HG03025 (cell line): ENCODE data around the gene RBL1.
"Not testable (repeated sequence)": the region's sequence is repeated elsewhere in the genome, so short reads cannot be mapped to it uniquely, and the experiment has no call there.

ENCODE experiments used
- ATAC-seq: cut with Tn5 transposase; IDR thresholded peaks from one replicate; pipeline ENCODE4 v1.9.1; 2021; ENCODE audit warnings: mild to moderate bottlenecking, moderate library complexity; ENCODE audit not compliant: unreplicated experiment, low FRiP score

RBL1 gene

GRCh38 chr20:37095599-37096414 lies at the start of gene RBL1:
TSS of gene RBL1 (minus strand) at chr20:37095997. CDS start at chr20:37095928, 69 bp downstream.
- ATAC-seq, result peak; percentile 67

DNA sequence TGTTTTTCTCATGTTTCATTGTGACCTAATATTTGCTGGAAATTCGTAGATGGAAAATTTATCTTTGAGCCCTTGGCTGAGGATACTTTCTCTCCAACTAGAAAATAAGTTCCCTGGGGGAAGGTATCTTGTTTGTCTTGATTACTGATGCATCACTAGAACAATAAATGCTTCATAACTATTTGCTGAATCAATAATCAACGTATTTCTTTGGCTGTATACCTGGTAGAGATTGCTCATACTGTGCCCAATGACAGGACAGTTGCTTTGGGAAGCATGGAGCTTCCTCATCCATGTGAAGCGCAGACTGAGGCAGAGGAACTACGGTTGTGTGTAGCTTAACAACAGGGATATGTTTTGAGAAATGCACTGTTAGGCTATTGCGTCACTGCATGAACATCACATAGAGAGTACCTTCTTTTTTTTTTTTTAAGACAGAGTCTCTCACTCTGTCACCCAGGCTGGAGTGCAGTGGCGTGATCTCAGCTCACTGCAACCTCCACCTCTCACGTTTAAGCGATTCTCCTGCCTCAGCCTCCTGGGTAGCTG lies 49.1 kb upstream of the RBL1 start:
- ATAC-seq, result no peak

DNA sequence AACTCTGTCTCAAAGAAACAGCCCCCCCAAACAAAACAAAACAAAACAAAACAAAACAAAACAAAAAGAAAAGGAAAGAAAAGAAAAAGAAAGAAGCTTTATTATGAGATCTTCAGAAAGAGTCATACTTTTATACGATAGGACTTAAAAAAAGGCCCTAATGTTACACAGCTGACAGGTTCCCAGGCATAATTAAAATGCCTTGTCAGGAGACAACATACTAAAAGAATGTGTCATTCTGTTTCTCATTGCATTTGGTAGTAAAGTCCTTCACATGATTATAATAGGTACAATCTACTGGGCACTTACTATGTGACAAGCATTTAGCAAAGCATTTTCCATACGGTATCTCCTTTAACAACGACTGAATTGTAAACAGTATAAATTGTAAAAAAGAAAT lies 46.9 kb upstream of the RBL1 start:
- ATAC-seq, result no peak

DNA sequence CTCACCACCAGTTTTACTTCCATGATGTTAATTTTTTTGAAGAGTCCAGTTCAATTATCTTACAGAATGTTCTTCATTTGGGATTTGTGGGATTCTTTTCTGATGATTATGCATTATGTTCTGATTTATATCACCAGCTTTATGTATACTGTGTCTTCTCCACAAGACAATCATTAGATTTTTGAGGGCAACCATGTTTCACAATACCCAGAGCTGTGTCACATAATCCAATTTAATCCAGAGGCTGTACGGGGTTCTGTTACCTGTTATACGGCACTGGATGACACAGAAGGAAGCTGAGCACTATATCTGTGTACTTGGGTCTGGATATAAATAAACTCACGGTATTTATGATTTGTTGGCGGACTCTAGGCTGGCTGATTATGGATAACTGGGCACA lies 41.8 kb upstream of the RBL1 start:
- no peak for ATAC-seq

DNA sequence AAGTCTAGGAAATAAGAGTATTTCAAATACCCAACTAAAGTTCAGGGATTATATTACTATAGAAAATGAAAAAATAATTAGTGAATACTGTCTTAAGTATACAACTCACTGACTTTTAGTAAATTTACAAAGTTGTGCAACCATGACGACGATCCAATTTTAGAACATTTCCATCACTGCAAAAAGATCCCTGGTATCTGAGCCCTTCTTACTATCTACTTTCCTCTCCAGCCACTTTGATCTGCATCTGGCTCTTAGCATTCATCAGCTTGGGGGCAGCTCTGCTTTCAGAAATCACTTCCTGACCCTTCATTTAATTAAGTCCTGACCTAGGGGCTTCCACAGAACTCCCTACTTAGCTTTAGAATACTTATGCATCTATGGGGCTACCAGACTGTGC lies 38.2 kb upstream of the RBL1 start:
- no peak for ATAC-seq

DNA sequence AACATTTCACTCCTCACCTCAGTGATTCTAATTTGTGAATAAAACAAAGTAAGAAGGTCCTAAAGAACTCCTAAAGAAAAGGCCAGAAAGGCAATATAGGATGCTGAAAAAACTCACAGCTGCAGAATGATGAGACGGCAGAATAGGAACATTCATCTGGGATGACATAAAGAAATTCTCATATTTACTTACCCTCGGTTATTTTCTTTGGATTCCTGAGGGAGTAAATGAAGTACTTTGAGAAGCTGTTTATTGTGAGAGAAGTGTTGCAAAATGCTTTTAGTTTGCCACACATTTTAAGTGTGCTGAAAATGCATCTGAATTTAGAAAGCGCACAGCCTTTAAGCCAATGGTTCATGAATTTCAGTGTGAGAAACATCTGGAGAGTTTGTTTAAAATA lies 35.7 kb upstream of the RBL1 start:
- ATAC-seq, result no peak

DNA sequence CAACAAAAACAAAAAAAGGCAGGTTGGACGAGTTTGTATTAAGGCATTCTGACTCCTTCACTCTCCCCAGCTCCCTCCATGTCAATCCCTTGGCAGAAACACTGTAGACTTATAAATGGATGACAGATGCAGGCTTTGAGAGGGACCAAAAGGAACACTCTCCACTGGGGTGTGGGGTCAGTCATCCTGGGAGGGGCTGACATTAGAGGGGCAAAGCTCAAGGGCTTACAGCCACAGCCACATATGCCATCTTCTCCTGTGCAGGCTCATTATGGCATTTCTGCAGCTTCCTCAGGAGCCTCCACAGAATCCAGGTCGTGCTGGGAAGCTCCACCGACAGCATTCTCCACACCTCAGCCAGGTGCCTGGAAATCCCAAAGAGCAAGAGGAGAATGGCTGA lies 33.0 kb upstream of the RBL1 start:
- no peak for ATAC-seq

DNA sequence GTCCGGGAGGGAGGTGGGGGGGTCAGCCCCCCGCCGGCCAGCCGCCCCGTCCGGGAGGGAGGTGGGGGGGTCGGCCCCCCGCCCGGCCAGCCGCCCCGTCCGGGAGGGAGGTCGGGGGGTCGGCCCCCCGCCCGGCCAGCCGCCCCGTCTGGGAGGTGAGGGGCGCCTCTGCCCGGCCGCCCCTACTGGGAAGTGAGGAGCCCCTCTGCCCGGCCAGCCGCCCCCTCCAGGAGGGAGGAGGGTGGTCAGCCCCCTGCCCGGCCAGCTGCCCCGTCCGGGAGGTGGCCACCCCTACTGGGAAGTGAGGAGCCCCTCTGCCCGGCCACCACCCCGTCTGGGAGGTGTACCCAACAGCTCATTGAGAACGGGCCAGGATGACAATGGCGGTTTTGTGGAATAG lies 30.5 kb upstream of the RBL1 start:
- ATAC-seq, result not testable (repeated sequence)

DNA sequence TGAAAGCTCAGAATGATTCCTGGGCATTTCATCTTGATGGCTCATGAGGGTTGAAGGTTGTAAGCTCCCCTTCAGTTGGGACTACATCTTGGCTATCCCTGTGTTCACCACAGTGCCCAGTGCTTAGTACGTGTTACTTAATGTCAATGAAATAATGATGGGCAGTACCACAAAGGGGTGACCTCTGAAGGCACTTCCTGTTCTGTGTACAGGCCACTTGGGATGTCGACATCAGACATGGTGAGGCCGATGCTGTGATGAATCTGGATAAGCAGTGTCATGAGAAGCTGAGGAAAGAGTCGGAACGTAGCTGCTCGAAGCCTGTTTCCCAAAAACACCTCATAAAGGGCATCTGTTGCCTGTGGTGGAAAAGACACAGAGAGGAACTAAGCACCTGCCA lies 27.6 kb upstream of the RBL1 start:
- ATAC-seq, result no peak

GRCh38 chr20:37120497-37120896 lies 24.7 kb upstream of the RBL1 start:
- ATAC-seq, result no peak

GRCh38 chr20:37119356-37120036 lies 23.7 kb upstream of the RBL1 start:
- no peak for ATAC-seq

- no peak for ATAC-seq
Observed at GRCh38 chr20:37114012-37114411, 18.2 kb upstream of the RBL1 start.

DNA sequence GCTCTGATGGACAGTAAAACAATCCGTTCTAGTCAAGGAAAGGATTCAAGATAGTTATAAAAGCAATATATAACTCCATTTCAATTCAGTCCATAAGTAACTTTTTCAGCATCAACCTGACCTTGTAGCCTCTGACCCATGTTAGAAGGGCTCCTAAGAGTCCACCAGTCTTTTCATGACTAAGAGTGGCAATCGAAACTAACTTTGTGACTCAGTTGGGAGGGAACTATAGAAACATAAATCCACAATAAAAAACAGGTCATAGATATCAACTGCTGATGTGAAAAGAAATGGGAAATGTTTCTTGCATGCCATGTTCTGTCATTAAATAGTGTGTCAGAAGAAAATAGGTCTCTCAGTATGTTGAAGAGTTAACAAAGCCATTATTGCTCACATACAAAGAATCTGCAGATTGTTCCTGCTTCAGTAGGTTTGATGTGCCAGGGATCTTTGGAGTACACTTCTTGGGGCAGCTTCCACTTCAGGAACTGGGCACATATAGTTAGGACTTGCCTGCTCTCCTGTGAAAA lies 16.2 kb upstream of the RBL1 start:
- ATAC-seq, result no peak

DNA sequence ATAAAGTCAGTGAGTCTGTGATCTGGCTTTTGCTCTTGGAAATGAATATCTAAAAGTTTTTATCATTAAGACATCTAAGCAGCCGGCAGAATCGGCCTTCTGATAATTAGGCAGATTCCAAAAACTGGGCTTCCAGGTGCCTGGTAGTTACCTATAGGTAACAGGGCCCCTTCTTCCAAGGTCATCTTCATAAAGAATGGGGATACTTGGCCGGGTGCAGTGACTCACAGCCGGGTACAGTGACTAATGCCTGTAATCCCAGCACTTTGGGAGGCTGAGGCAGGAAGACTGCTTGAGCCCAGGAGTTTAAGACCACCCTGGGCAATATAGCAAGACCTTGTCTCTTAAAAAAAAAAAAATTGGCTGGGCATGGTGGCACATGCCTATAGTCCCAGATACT lies 12.9 kb upstream of the RBL1 start:
- no peak for ATAC-seq

DNA sequence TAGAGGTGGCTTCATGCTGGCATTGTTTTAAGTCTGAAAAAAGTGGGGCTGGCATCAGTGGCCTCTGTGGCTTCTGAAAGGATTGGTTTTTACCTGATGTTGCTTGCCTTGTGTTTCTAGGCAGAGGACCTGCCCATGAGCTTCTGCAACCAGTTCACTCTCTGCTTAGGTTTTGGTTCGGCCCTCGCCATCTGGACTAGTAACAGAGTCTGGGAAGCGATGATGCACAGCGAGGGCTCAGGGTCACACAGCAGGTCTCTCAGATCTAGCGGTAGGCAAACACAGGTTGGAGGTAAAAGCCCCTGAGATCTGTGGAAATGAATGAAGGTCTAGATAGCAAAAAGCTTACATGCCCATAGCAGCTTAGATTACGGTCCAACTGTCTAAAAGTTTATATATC lies 6.8 kb upstream of the RBL1 start:
- no peak for ATAC-seq

DNA sequence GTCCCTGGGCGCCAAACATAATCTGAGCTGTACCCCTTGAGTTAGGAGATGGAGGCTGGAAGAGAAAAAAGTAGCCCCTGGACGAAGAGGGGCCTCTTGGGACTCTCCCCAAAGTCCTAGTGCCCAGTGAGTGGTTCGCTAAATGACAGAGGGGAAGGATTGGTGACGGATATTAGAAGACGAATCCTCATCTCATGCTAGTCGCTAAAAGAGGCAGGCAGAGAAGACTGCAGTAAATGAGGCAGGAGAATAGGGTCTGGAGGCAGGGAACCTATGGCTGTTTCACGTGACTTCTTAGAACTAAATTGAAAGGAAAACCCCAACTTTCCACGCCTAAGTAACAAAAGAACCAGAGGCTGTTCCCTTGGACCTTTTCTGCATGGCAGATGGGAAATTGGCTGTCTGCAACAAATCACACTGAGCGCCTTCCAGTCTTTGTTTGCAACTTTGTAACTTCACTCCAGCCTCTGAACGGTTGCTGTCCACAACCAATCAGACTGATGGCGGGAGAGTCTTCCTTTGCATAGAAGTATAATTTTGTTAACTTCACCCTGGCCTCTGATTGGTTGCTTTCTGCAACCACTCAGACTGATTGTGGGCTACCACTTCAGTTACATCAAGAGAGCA lies 731 bp upstream of the RBL1 start:
- ATAC-seq, result no peak

DNA sequence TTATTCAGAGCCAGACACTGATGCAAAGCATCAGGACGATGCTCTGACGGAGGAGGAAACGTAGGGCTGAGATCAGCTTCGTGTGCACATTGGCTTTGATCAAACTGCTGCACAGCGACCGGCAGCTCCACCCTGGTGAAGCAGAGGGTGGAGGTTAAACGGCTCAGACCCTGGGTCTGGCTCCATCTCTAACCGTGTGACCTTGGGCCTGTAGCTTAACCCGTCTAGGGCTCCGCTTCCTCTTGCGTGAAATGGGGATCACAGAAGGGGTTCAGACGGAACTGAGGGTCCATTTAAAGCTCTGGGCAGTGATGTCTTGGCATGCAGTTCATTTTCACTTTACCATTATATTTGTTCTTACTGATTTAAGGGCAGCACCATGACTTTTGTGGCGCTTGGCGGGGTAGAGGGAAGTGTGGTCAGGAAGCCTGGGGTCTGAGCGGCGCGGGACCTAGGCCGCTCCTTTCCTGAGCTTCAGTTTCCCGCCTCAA lies 644 bp downstream of the RBL1 start:
- ATAC-seq, result peak; percentile 29

DNA sequence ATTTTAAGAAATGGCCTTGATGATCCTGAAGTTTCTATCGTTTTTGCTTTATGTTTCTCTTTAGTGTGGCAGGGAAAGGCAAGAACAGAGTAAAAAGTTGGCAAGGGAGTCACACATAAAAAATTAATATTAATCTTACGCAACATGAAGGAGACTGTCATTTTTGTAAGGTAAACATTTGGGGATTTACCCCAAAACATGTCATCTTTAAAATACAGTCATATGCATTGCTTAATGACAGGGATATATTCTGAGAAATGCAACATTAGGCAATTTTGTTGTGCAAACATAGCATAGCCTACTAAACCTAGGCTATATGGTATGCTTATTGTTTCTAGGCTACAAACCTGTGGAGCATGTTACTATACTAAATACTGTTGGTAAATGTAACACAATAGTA lies 5.4 kb downstream of the RBL1 start:
- no peak for ATAC-seq

- no peak for ATAC-seq
Observed at GRCh38 chr20:37081717-37082289, 14.0 kb downstream of the RBL1 start.

DNA sequence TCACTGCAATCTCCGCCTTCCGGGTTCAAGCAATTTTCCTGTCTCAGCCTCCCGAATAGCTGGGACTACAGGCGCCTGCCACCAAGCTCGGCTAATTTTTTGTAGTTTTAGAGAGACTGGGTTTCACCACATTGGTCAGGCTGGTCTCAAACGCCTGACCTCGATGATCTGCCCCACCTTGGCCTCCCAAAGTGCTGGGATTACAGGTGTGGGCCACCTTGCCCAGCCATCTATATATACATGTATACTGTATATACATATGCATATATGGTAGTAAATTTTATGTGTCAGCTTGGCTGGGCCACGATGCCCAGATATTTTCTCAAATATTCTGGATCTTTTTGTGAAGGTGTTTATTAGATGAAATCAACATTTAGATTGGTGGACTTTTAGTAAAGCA lies 18.8 kb downstream of the RBL1 start:
- no peak for ATAC-seq
